Esophagus muscularis mucosa (tissue), 4 donors: Measurements from ENCODE around the gene SCGN. TPM values are rescaled to one million over a fixed set of nuclear protein-coding genes. Genes with fewer than 3 reads are reported as not detected.

Source experiments
- DNase-seq: peaks from one replicate; pipeline ENCODE4 v3.0.0-alpha.2; 2017; ENCODE audit errors: extremely low spot score
- H3K27ac ChIP-seq, 4 donors: fragments of 200-600 bp; sonication (generic); replicated peaks in 1 of 4; 1 replicate in 3 of 4; 2 replicates in 1 of 4; pipeline ENCODE4 v1.5.1; 2016 to 2019; ENCODE audit warnings: mild to moderate bottlenecking in 1 of 4
- H3K27me3 ChIP-seq, 4 donors: fragments of 200-600 bp; sonication (generic); one replicate each; pipeline versions ENCODE4 v1.5.1 to v1.6.0; 2016 to 2019
- H3K36me3 ChIP-seq, 4 donors: fragments of 200-600 bp; sonication (generic); one replicate each; pipeline ENCODE4 v1.5.1; 2016 to 2019
- H3K4me1 ChIP-seq, 4 donors: fragments of 200-600 bp; sonication (generic); one replicate each; pipeline ENCODE4 v1.5.1; 2016 to 2019
- H3K4me3 ChIP-seq, 4 donors: fragments of 200-600 bp; sonication (generic); 1 replicate in 2 of 4; 2 replicates in 2 of 4; pipeline ENCODE4 v1.5.1; 2016 to 2019; ENCODE audit warnings: mild to moderate bottlenecking in 4 of 4, moderate library complexity in 1 of 4
- H3K9me3 ChIP-seq, 4 donors: fragments of 200-600 bp; sonication (generic); 1 replicate in 3 of 4; 2 replicates in 1 of 4; pipeline ENCODE4 v1.5.1; 2016 to 2019
- EP300 ChIP-seq: sonication (generic); formaldehyde crosslinking; IDR thresholded peaks from one replicate; pipeline ENCODE4 v1.6.1; 2017; ENCODE audit warnings: antibody characterized with exemption
- POLR2A ChIP-seq: fragments of 450-650 bp; IDR thresholded peaks from one replicate; pipeline ENCODE4 v1.6.1; 2017; ENCODE audit warnings: antibody characterized with exemption, moderate library complexity, mild to moderate bottlenecking, low read depth
- POLR2AphosphoS5 ChIP-seq, 2 donors: sonication (generic); formaldehyde crosslinking; IDR thresholded peaks; one replicate each; pipeline ENCODE4 v1.6.1; 2017; ENCODE audit warnings: antibody characterized with exemption in 2 of 2
- WGBS: methylation state at CpG from one replicate; pipeline ENCODE4 v1.1.5; 2018; 5-methylcytosine and 5-hydroxymethylcytosine counted together
- intact Hi-C: fragments of 100-400 bp; cut with DNase I; formaldehyde crosslinking; loops from one replicate; pipeline ENCODE4 v1.15.1; 2023
- total RNA-seq, 4 donors: library from RNA; depleted of rRNA; stranded (reverse); fragments of >200 nt; gene quantifications; one replicate each; pipeline versions ENCODE4 v1.1.0 to v1.2.1, GENCODE V29; 2016
- TF ChIP-seq, protein P1 (sequence below), 3 experiments: fragments of 200-600 bp in 2 of 3; fragments of 450-650 bp in 1 of 3; sonication (generic) in 2 of 3; IDR thresholded peaks; one replicate each; pipeline ENCODE4 v1.5.1; 2017 to 2019; ENCODE audit warnings: antibody characterized with exemption in 3 of 3, mild to moderate bottlenecking in 2 of 3, moderate library complexity in 1 of 3

Gene SCGN
- total RNA-seq, 4 donors from 2014 or later, result 0.83 to 2.7 (median 1.7) TPM

DNA sequence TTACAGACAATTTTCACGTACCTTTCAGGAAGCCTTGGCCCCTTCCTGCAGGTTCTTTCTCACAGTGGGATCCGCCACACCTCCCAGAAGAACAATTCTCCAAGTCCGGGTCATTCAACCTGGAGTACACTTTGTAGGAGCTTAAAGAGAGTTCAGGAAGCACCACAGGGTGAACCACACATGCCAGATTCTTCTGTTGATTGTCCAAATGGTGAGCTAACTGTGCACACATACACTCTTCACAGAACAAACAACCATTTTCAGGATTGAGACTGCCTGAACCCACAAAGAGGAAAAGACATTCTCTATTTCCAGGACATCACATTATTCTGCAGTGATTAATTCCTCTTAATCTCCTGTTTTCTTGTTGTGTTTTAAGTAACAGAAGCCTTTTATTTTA is 51.0 kb downstream of the SCGN start:
- no peak overlapping the region for H3K27ac ChIP-seq
- no peak overlapping the region for H3K4me3 ChIP-seq
- no peak for DNase-seq
- no peaks in the 10 kb centered on the region for H3K36me3 ChIP-seq
- TF ChIP-seq POLR2A (no peak), EP300 (no peak), POLR2AphosphoS5 (IDR thresholded peaks at IDR 0.05) (no peak)
- TF ChIP-seq, protein P1, sequence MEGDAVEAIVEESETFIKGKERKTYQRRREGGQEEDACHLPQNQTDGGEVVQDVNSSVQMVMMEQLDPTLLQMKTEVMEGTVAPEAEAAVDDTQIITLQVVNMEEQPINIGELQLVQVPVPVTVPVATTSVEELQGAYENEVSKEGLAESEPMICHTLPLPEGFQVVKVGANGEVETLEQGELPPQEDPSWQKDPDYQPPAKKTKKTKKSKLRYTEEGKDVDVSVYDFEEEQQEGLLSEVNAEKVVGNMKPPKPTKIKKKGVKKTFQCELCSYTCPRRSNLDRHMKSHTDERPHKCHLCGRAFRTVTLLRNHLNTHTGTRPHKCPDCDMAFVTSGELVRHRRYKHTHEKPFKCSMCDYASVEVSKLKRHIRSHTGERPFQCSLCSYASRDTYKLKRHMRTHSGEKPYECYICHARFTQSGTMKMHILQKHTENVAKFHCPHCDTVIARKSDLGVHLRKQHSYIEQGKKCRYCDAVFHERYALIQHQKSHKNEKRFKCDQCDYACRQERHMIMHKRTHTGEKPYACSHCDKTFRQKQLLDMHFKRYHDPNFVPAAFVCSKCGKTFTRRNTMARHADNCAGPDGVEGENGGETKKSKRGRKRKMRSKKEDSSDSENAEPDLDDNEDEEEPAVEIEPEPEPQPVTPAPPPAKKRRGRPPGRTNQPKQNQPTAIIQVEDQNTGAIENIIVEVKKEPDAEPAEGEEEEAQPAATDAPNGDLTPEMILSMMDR (IDR thresholded peaks at IDR 0.05), result no peak
- H3K4me1 ChIP-seq, result no peaks in the 10 kb centered on the region
- H3K9me3 ChIP-seq, result no peaks in the 10 kb centered on the region
- intact Hi-C loops, result no loop called here
- no peaks in the 10 kb centered on the region for H3K27me3 ChIP-seq
- 85% methylated on average over 3 of the region's 3 CpGs for WGBS

DNA sequence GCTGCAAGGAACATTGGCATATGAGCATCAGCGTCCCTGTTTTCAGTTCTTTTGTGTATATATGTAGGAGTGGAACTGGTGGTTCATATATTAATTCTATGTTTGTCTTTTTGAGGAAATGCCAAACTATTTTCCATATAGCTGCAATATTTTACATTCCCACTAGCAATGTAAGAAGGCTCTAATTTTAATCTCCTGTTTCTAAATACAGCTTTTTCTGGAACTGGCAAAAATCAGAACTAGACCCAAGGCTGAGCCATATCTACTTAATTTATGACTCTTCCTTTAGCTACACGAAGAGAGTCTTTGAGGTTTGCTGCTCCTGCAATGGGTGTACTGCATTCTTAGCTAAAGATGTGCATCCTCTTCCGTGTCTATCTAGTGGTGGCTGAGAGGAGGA is 52.0 kb downstream of the SCGN start:
- TF ChIP-seq POLR2A (no peak), POLR2AphosphoS5 (IDR thresholded peaks at IDR 0.05) (no peak), EP300 (no peak)
- TF ChIP-seq, protein P1 (IDR thresholded peaks at IDR 0.05), result no peak
- Histone ChIP-seq H3K27me3 (no peaks in the 10 kb centered on the region), H3K4me3 (no peak overlapping the region), H3K27ac (no peak overlapping the region), H3K36me3 (no peaks in the 10 kb centered on the region), H3K4me1 (no peaks in the 10 kb centered on the region), H3K9me3 (no peaks in the 10 kb centered on the region)
- DNase-seq, result no peak
- intact Hi-C loops, result no loop called here
- WGBS, result 72% methylated on average over 3 of the region's 3 CpGs

DNA sequence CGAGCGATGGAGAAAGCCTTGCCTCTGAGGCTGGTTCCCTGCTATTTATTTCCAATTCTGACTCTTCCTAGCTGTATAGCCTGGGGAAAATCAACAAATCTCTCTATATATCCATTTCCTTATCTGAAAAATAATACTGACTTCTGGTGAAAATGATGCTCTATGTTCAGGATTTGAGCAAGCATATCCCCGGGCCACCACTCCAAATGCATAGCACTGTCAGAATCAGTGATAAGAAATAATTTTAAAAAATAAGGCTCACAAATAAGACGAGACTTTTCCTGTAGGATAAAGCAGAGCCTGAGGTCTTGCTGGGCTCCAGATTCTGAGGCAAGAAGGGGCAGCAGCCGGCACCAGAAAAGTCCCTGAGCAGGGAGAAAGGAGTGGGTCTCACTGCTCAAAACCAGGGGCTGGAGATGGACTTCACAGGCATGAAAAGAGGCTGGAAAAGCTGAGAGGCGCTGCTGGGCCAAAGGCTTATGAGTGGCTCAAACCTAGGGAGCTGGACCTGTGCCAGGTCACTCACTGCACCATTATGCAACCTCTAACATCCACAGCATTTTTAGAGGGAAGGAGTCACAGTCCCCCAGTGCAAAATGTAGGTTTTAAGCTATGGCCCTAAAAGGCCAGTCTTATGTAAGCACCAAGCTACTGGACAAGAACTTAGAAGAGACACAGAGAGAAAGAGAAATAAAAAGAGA is 54.4 kb downstream of the SCGN start:
- no peaks in the 10 kb centered on the region for H3K36me3 ChIP-seq
- no peak overlapping the region for H3K4me3 ChIP-seq
- H3K27ac ChIP-seq, result no peak overlapping the region
- no peaks in the 10 kb centered on the region for H3K4me1 ChIP-seq
- WGBS, result 85% methylated on average over 6 of the region's 6 CpGs
- intact Hi-C loops, result no loop called here
- no peaks in the 10 kb centered on the region for H3K9me3 ChIP-seq
- DNase-seq, result no peak
- peaks cover 0 to 4% (median 0%) of the 10 kb centered on the region in 4 donors for H3K27me3 ChIP-seq
- TF ChIP-seq EP300 (no peak), POLR2A (no peak), POLR2AphosphoS5 (IDR thresholded peaks at IDR 0.05) (no peak)
- TF ChIP-seq, protein P1 (IDR thresholded peaks at IDR 0.05), result no peak

DNA sequence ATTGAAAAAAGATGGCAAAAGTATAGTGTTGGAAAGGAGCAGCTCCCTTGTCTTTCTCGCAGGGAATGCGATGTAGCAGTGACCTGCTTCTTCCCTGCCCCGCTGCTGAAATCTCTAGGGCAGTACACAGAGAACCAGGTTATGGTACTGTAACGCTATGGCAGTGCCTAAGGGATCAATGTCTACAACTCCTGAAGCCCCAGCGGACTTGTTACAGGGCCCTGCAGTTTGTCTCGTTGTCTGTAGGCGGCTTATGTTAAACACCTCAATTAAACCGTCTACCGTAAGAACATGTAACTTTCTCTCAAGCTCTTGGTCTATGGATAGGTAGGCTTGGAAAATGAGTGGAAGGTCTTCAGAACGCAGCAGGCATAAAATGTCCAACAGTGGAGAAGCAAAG is 57.7 kb downstream of the SCGN start:
- no peak for DNase-seq
- Histone ChIP-seq H3K4me1 (no peaks in the 10 kb centered on the region), H3K27ac (no peak overlapping the region), H3K36me3 (no peaks in the 10 kb centered on the region), H3K4me3 (no peak overlapping the region), H3K27me3 (peaks cover 0 to 4% (median 0%) of the 10 kb centered on the region in 4 donors), H3K9me3 (no peaks in the 10 kb centered on the region)
- TF ChIP-seq POLR2A, result no peak
- intact Hi-C loops, result no loop called here
- WGBS, result 93% methylated on average over 9 of the region's 10 CpGs

DNA sequence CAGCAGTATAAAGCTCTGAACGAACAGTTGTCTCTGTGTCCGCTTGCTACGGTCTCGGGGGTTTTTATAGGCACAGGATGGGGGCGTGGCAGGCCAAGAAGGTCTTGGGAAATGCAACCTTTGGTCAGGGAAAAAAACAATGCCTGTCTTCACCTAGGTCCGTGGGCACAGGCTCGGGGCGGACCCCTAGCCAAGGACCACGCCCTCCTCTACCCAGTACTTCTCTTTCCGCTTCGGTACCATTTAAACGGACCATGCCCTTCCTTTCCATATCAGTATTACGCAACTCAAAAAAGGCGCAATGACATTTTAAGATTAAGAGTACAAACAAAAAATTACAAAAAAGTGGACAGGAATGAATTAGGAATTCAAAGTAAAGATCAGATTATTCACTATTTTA is 58.3 kb downstream of the SCGN start:
- intact Hi-C loops, result no loop called here
- WGBS, result 93% methylated on average over 14 of the region's 14 CpGs

More for the DNA sequence above, 58.3 kb downstream of the SCGN start:
- Histone ChIP-seq H3K4me3 (no peak overlapping the region), H3K27ac (no peak overlapping the region), H3K4me1 (no peaks in the 10 kb centered on the region), H3K36me3 (no peaks in the 10 kb centered on the region), H3K27me3 (peaks cover 0 to 4% (median 0%) of the 10 kb centered on the region in 4 donors), H3K9me3 (no peaks in the 10 kb centered on the region)
- no peak for DNase-seq
- TF ChIP-seq POLR2AphosphoS5 (IDR thresholded peaks at IDR 0.05), result no peak
- no peak for TF ChIP-seq POLR2A
- TF ChIP-seq EP300, result no peak
- TF ChIP-seq, protein P1 (IDR thresholded peaks at IDR 0.05), result no peak
